HG02623 (cell line): ENCODE data around the gene CNEP1R1.

Source experiments
- ATAC-seq: cut with Tn5 transposase; IDR thresholded peaks from one replicate; pipeline ENCODE4 v1.9.1; 2021; ENCODE audit warnings: moderate library complexity; ENCODE audit not compliant: unreplicated experiment

The CNEP1R1 gene

GRCh38 chr16:50015631-50016030 is 9.4 kb upstream of the CNEP1R1 start:
- no peak for ATAC-seq

- no peak for ATAC-seq
Measured at GRCh38 chr16:50017553-50017952, 7.5 kb upstream of the CNEP1R1 start.

GRCh38 chr16:50021544-50021943 is 3.5 kb upstream of the CNEP1R1 start:
- no peak for ATAC-seq

- ATAC-seq, result no peak
Measured at GRCh38 chr16:50023641-50024040, 1.4 kb upstream of the CNEP1R1 start.

- ATAC-seq, result no peak
Measured at GRCh38 chr16:50024207-50024606, 818 bp upstream of the CNEP1R1 start.

GRCh38 chr16:50025537-50025931 is 509 bp downstream of the CNEP1R1 start:
- ATAC-seq, result no peak

GRCh38 chr16:50027829-50028228 is 2.8 kb downstream of the CNEP1R1 start:
- no peak for ATAC-seq

GRCh38 chr16:50035468-50035992 is 10.5 kb downstream of the CNEP1R1 start:
- ATAC-seq, result no peak

- ATAC-seq, result no peak
Measured at GRCh38 chr16:50036426-50036825, 11.4 kb downstream of the CNEP1R1 start.

- no peak for ATAC-seq
Measured at GRCh38 chr16:50037662-50038220, 12.7 kb downstream of the CNEP1R1 start.

GRCh38 chr16:50038286-50038685 is 13.3 kb downstream of the CNEP1R1 start:
- ATAC-seq, result no peak

GRCh38 chr16:50038756-50039529 is 13.9 kb downstream of the CNEP1R1 start:
- ATAC-seq, result no peak

GRCh38 chr16:50040018-50040417 is 15.0 kb downstream of the CNEP1R1 start:
- ATAC-seq, result no peak

- ATAC-seq, result no peak
Measured at GRCh38 chr16:50040710-50041109, 15.7 kb downstream of the CNEP1R1 start.

GRCh38 chr16:50043358-50043757 is 18.3 kb downstream of the CNEP1R1 start:
- ATAC-seq, result no peak

- ATAC-seq, result no peak
Measured at GRCh38 chr16:50045412-50045811, 20.4 kb downstream of the CNEP1R1 start.

- no peak for ATAC-seq
Measured at GRCh38 chr16:50046853-50047252, 21.8 kb downstream of the CNEP1R1 start.

GRCh38 chr16:50047864-50048263 is 22.8 kb downstream of the CNEP1R1 start:
- ATAC-seq, result no peak

GRCh38 chr16:50050802-50051201 is 25.8 kb downstream of the CNEP1R1 start:
- no peak for ATAC-seq

GRCh38 chr16:50056226-50056625 is 31.2 kb downstream of the CNEP1R1 start:
- no peak for ATAC-seq

GRCh38 chr16:50058091-50058771 is 33.2 kb downstream of the CNEP1R1 start:
- no peak for ATAC-seq

GRCh38 chr16:50059111-50059510 is 34.1 kb downstream of the CNEP1R1 start:
- ATAC-seq, result no peak
